HG02885 (cell line): ENCODE measurements around the gene CNN2.
A peak's percentile ranks its signal among the peaks of the same experiment; 100 is the strongest.

ENCODE experiments used
- ATAC-seq: cut with Tn5 transposase; IDR thresholded peaks from one replicate; pipeline ENCODE4 v1.9.1; 2021; ENCODE audit warnings: mild to moderate bottlenecking; ENCODE audit not compliant: unreplicated experiment, poor library complexity

CNN2 gene

DNA sequence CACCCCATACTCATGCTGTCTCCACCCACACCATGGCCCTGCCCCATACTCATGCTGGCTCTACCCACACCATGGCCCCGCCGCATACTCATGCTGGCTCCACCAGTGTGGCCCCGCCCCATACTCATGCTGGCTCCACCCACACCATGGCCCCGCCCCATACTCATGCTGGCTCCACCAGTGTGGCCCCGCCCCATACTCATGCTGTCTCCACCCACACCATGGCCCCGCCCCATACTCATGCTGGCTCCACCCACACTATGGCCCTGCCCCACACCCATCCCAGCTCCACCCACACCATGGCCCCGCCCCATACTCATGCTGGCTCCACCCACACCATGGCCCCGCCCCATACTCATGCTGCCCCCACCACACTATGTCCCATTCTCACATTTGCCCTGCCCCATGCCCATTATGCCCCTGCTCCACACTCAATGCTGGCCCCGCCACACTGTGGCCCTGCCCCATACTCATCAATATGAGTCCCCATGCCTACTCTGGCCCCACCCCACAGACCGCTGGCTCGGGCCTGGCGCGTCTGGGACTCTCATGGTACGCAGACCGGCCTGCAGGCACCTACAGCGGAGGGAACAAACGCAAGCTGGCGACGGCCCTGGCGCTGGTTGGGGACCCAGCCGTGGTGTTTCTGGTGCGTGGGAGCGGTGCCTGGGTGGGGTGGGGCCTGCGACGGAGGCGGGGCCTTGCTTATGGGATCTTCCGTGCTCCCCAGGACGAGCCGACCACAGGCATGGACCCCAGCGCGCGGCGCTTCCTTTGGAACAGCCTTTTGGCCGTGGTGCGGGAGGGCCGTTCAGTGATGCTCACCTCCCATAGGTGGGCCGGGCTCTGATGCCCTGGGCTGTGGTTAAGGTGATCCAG, 36.9 kb downstream of the CNN2 start:
- no peak for ATAC-seq

DNA sequence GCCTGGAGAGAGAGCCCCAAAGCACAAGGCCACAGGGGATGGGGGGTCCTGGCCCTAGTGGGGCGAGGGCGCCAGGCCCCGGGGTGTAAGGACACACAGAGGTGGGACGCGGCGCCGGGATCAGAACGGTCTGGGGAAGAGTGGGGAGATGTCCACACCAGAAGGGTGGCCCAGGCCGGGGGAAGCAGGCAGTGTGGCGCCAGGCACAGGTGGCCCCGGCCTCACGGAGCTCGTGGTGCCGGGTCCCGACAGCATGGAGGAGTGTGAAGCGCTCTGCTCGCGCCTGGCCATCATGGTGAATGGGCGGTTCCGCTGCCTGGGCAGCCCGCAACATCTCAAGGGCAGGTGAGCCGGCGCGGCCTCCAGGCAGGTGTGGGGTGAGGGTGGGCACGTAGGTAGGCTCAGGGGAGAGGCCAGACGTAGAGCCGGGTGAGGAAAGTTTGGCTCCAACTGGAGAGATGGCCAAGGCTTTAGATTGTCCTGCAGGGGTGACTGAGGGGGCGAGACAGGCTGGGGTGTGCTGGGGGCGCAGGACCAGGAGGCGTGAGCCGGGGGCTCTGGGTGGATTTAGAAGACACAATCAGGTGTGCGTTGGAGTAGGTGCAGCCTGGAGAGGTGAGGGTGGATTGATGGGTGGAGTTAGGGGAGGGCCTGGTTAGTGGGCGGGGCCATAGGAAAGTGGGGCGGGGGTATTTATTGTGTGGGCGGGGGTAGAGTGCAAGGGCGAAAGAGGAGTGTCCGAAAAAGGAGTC, 37.7 kb downstream of the CNN2 start:
- no peak for ATAC-seq

DNA sequence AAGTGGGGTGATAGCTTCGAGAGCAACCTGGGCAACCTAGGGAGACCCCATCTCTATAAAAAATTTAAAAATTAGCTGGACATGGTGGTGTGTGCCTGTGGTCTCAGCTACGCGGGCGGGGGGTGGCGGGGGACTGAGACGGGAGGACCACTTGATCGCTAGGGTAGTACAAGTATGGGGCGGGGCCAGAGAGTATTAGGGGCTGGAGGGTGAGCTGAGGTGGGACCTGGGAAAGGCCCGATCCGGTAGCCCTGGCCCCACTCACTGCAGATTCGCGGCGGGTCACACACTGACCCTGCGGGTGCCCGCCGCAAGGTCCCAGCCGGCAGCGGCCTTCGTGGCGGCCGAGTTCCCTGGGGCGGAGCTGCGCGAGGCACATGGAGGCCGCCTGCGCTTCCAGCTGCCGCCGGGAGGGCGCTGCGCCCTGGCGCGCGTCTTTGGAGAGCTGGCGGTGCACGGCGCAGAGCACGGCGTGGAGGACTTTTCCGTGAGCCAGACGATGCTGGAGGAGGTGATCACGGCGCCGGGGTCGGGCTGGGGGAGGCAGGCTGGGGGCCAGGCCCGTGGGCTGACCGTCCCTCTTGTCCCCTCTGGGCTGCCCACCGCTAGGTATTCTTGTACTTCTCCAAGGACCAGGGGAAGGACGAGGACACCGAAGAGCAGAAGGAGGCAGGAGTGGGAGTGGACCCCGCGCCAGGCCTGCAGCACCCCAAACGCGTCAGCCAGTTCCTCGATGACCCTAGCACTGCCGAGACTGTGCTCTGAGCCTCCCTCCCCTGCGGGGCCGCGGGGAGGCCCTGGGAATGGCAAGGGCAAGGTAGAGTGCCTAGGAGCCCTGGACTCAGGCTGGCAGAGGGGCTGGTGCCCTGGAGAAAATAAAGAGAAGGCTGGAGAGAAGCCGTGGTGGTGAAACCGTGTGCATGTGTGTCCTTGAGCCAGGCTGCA, 38.5 kb downstream of the CNN2 start:
- no peak for ATAC-seq

DNA sequence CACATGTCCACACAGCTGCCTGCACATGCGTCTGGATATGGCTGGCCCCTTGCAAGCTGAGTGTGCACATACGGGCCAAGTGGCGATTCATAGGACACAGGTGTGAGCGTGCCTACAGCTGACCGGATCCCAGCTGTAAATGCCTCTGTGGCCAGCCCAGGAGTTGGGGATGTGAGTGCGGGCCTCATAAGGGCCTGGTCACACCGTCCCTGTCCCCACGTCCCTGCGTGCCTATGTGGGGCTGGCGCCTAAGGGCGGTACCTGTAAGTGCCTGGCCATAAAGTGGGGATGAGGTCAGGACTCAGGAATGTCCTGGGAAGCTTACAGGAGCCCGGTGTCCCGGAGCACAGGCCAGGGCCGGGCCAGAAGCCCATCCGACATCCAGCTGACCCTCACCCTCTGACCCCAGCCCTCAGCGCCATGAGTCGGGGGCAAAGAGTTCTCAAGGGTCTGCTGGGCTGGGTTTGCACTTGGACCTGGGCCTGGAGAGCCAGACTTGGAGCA, 39.2 kb downstream of the CNN2 start:
- no peak for ATAC-seq

DNA sequence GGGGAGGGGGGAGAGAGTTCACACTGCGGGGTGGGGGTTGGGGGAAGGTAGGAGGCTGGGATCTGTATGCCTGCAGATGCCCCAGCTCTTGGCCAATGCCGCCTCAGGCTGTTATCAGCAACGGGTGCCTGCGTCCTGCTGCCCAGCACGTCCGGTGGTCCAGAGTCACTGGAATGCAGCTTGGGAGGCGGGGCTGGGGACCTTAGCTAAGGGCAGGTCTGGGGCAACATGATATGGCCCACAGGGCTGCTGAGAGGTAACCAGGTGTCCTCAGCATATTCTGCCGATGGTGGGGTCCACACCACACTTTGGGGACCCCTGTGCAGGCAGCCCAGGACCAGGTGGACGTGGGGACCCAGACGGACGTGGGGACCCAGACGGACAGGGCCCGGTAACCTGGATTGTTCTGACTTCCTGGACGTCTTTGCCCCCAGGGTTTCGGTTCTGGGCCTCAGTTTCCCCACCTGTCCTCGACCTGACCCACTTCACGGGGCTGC, 39.9 kb downstream of the CNN2 start:
- ATAC-seq, result no peak

DNA sequence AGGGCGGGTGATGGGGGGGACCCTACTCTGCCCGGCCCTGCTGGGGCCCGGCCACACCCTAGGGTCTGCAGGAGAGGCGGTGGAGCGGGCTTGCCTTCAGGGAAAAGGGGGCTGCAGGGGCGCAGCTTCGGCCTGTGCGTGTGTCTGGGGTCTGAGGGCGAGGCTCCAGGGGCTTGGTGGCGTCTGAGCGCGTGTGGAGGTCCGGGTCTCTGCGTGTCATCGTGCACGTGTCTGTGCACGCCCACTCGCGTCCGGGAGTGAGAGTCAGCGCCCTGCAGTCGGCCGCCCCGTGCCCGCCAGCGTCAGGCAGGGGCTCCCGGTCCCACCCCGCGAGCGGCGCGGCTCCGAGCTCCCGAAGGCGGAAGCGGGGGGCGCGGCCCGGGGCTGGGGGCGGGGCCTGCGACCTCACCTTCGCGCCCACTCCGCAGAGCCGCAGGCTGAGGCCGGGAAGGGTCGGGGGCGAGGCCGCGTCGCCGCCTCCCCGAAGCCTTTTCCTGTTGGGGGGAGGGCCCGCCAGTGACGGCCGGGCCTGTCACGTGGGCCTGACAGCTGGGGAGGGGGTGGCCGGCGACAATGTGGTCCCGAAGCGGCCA, 40.4 kb downstream of the CNN2 start, which contains the start of gene ARHGAP45:
TSS of gene ARHGAP45 (plus strand) at position 420 of the 593 bp plus-strand sequence. CDS start 239 bp downstream, outside the sequence.
- peak; percentile 48 for ATAC-seq

DNA sequence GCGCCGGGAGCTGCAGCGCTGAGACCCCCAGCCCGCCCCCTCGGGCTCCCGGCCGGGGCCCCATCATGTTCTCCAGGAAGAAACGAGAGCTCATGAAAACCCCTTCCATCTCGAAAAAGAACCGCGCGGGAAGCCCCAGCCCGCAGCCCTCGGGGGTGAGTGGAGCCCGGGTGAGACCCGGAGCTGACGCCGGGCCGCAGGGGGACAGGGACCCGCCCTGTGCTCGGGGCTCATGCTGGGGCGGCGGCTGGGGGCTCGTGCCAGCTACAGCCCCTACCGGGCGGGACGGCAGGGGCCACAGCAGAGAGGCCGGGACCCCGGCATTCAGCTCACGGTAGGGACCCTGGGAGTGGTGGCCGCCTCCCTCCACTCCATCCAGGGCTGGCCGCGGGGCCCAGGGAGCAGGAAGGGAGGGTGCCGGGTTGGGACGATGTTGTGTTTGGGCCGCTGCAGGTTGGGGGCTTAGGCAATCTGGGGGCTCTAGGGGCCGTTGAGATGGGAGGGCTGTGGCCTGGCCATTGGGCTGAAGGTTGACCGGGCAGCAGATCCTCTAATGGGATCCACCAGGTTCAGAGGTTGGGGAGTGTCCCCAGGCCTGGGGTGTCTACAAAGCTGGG, 41.0 kb downstream of the CNN2 start:
- ATAC-seq, result peak; percentile 17

DNA sequence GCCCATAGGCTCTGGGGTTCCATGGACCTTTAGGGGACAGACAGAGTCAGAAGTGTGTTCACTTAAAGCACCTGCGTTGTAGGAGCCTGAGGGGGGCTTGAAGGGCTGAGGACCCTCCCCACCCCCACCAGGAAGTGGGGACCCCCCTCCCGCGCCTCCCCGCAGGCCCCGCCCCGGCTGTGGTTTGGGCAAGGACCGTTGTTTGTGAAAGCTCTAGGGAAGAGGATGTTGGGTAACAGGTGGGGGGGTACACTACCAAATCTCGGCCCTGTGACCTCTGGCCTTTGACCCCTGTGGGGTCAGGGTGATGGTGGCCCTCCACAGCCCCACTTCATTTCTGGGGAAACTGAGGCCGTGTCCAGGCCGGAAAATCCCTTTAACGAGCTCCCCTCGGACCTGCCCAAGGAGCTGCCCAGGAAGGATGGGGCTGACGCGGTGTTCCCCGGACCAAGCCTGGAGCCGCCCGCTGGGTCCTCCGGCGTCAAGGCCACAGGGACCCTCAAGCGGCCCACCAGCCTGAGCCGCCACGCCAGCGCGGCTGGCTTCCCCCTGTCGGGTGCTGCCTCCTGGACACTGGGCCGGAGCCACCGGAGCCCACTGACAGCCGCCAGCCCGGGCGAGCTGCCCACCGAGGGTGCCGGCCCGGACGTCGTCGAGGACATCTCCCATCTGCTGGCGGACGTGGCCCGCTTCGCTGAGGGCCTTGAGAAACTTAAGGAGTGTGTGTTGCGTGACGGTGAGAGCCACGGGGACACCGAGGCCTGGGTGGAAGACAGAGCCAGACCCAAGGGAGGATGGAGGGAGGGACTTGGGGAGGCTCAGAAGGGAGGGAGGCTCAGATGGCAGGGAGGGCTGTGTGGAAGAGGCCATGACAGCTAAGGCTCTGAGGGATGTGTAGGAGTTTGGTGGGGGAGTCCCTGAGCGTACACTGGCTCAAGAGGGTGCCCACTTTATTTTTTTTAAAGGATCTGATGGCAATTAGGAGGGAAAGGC, 41.9 kb downstream of the CNN2 start:
- ATAC-seq, result no peak

DNA sequence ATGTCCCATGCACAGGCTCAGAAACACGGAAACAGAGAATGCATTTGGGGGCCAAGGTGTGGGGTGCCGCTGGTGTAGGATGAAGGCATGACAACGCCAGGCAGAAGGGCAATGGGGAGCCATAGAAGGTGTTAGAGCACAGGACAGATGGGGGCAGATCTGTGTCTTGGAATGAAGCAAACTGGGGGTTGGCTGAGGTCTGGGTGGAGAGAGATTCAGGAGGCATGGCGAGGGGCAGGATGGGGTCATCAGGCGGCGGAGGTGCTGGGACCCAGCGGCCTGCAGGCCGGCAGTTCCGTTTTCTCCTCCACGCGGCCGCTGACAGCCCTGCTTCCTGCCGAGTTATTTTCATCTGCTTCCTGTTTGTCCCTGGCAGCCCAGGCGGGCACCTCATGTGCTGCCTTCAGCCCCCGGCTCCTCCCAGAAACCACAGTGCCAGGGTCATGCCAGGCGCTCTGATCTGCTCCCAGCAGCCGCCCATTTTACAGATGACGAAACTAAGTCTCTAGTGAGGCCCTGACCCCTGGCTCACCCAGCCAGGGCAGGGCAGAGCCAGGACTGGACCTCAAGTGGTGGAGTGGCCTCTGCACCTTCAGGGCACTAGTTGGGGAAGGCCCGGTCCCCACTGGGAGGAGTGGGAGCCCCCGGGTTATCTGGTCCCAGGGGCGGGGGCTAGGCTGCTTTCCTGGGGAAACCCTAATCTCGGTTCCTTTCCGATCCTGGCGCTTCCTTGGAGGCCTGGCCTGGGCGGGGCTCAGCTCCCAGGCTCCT, 42.8 kb downstream of the CNN2 start:
- no peak for ATAC-seq

DNA sequence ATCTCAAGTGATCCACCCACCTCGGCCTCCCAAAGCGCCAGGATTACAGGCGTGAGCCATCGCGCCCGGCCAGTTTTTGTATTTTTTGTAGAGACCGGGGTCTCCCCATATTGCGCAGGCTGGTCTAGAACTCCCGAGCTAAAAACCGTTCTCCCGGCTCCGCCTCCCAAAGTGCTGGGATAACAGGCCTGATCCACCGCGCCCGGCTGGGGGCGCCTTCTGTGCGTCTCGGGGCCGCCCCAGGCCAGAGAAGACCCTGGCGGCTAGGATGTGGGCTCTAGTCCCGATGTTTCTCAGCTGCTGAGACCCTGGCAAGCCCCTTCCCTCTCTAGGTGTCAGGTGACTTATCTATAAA, 44.1 kb downstream of the CNN2 start:
- ATAC-seq, result no peak

DNA sequence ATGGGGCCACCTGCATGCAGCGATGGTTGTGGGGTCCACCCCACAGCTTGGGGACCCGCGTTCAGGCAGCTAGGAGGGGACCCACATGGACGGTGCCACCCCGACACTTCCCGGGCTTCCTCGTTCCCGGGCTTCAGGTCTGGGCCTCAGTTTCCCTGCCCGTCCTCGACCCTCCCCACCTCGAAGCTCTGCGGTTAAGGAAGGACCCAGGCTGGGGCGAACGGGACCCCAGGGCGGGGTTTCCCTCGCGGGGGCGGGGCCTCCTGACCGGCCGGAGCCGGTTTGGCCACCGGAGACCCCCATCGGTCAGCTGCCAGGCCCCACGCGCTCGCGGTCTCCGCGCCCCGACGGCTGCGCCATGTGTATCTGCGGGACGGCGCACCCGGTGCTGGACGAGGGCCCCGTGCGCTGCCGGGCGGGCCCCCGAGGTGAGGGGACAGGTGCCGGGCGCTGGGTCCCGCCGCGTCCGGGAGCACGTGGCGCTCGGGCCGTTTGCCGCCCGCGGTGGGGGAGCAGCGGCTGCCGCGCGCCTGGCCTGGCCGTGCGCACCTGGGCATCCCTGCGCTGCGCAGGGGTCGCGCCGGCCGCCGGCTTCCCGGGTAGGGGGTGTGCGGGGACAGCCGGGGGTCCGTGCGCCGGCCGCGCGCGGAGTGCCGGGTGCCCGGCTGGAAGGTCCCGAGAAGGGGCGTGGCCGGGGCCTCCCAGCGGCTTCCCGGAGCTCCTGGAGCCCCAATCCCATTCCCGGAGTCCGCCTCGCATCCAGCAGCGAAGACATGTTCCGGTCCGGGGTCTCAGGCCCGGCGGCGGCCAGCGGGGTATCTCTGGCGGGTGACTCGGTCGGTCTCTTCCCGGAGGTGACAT, 44.8 kb downstream of the CNN2 start:
- ATAC-seq, result no peak

DNA sequence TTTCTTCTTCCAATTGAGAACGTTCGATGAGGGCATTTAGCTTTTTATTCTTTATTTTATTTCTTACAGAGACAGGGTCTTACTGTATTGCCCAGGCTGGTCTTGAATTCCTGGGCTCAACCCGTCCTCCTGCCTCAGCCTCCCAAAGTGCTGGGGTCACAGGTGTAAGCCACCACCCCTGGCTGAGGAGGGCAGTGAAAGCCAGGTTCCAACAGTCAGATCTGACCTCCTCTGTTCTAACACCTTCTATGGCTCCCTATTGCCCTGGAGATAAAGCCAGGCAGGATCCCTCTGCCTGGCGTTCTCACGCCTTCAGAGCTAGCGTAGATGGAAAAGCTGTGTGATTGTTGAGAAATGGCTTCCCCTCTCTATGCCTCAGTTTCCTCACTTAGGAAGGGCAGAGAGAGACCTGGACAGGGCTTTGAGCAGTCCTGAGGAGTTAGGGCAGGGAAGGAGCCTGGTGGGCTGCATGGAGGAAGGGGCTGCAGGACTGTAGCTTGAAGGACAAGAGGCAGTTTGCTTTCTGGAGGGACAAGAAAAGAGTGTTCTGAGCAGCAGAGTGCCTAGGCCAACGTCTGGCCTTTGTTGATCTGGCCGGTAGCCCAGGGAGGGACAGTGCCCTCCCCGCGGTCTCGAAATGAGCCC, 46.1 kb downstream of the CNN2 start:
- no peak for ATAC-seq

DNA sequence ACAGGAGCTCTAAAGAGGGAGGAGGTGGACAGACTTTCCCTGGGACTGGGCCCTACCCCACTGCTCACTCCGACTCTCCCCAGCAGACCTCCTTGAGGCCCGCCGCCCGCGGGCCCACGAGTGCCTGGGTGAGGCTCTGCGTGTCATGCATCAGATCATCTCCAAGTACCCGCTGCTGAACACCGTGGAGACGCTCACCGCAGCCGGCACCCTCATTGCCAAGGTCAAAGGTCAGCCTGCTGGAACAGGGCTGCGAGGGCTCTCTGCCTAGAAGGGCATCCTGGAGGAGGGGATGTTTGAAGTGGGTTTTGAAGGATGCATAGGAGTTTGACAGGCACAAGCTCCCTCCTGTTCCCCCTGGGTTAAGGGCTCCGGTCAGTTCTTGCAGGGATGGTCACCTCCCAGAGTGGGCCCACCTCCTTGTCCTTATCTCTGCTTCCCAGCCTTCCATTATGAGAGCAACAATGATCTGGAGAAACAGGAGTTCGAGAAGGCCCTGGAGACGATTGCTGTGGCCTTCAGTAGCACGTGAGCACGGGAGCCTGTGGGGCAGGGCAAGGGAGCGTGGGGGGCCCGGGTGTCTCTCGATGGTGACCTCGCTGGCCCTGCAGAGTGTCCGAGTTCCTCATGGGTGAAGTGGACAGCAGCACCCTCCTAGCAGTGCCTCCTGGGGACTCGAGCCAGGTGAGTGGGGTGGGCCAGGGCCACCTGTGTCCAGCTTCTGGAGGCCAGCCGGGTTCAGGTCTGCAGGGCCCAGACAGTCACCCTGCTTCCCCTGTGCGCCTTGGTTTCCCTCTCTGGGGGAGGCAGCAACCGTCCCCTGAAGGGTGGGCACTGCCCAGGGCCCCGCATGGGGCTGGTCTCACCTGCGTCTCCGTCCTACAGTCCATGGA, 46.9 kb downstream of the CNN2 start:
- no peak for ATAC-seq

DNA sequence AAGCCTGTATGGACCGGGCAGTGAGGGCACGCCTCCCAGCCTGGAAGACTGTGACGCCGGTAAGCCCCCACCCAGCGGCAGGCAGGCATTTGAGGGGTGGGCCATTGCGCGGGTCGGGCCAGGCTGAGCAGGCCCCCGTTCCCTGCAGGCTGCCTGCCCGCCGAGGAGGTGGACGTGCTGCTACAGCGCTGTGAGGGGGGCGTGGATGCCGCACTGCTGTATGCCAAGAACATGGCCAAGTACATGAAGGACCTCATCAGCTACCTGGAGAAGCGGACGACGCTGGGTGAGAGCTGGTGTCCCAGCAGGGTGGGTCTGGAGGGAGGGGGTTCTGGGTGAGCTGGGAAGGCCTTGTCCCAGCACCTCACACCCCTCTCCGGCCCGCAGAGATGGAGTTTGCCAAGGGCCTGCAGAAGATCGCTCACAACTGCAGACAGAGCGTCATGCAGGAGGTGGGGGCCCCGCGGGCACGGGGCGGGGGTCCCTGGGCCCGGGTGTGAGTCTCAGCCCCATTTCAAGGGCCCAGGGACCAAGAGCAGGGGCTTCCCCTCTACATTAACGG, 47.6 kb downstream of the CNN2 start:
- ATAC-seq, result no peak
